ENCODE results near the gene KLHL2.
A peak's percentile ranks its signal among the peaks of the same experiment; 100 is the strongest.

KLHL2 gene

GRCh38 chr4:165347647-165348569, 140.5 kb downstream of the KLHL2 start:
- H3K9me3 ChIP-seq (ENCODE audit: insufficient read depth, low read length) = no peaks in the 10 kb centered on the region
- no peaks in the 10 kb centered on the region for H3K27me3 ChIP-seq (ENCODE audit: insufficient read depth, insufficient read length)
- H3K4me3 ChIP-seq (ENCODE audit: insufficient read length, low read depth) = no peak overlapping the region
- H3K9ac ChIP-seq (ENCODE audit: insufficient read length, low read depth) = no peak overlapping the region
- peaks cover 4% of the 10 kb centered on the region for H3K36me3 ChIP-seq (ENCODE audit: insufficient read depth, insufficient read length, low read length)
- H3K4me1 ChIP-seq (ENCODE audit: insufficient read depth, insufficient read length) = no peaks in the 10 kb centered on the region
- TF ChIP-seq ZNF274 (IDR thresholded peaks at IDR 0.05; ENCODE audit: low read depth, low read length) = no peak
- no peak for TF ChIP-seq YY1 (IDR thresholded peaks at IDR 0.05; ENCODE audit: insufficient read depth, insufficient read length)
- TF ChIP-seq SUZ12 (IDR thresholded peaks at IDR 0.05; ENCODE audit: extremely low read depth, insufficient read depth, insufficient read length) = no peak
- no peak for DNase-seq (ENCODE audit: low read depth, low spot score)

- Histone ChIP-seq H3K9ac (ENCODE audit: insufficient read length, low read depth) (no peak overlapping the region), H3K4me3 (ENCODE audit: insufficient read length, low read depth) (no peak overlapping the region), H3K36me3 (ENCODE audit: insufficient read depth, insufficient read length, low read length) (no peaks in the 10 kb centered on the region), H3K9me3 (ENCODE audit: insufficient read depth, low read length) (no peaks in the 10 kb centered on the region), H3K4me1 (ENCODE audit: insufficient read depth, insufficient read length) (no peaks in the 10 kb centered on the region), H3K27me3 (ENCODE audit: insufficient read depth, insufficient read length) (no peaks in the 10 kb centered on the region)
- TF ChIP-seq SUZ12 (IDR thresholded peaks at IDR 0.05; ENCODE audit: extremely low read depth, insufficient read depth, insufficient read length) = no peak
- no peak for TF ChIP-seq YY1 (IDR thresholded peaks at IDR 0.05; ENCODE audit: insufficient read depth, insufficient read length)
- TF ChIP-seq ZNF274 (IDR thresholded peaks at IDR 0.05; ENCODE audit: low read depth, low read length) = no peak
- no peak for DNase-seq (ENCODE audit: low read depth, low spot score)
Observed at GRCh38 chr4:165351359-165352130, 144.2 kb downstream of the KLHL2 start.

- Histone ChIP-seq H3K9ac (ENCODE audit: insufficient read length, low read depth) (no peak overlapping the region), H3K4me3 (ENCODE audit: insufficient read length, low read depth) (no peak overlapping the region), H3K27me3 (ENCODE audit: insufficient read depth, insufficient read length) (no peaks in the 10 kb centered on the region), H3K4me1 (ENCODE audit: insufficient read depth, insufficient read length) (no peaks in the 10 kb centered on the region), H3K9me3 (ENCODE audit: insufficient read depth, low read length) (no peaks in the 10 kb centered on the region), H3K36me3 (ENCODE audit: insufficient read depth, insufficient read length, low read length) (no peaks in the 10 kb centered on the region)
- DNase-seq (ENCODE audit: low read depth, low spot score) = peak; percentile 35
- TF ChIP-seq SUZ12 (IDR thresholded peaks at IDR 0.05; ENCODE audit: extremely low read depth, insufficient read depth, insufficient read length) (no peak), ZNF274 (IDR thresholded peaks at IDR 0.05; ENCODE audit: low read depth, low read length) (no peak), YY1 (IDR thresholded peaks at IDR 0.05; ENCODE audit: insufficient read depth, insufficient read length) (no peak)
Observed at GRCh38 chr4:165355900-165356300, 148.5 kb downstream of the KLHL2 start.

GRCh38 chr4:165359506-165359905, 152.1 kb downstream of the KLHL2 start:
- TF ChIP-seq YY1 (IDR thresholded peaks at IDR 0.05; ENCODE audit: insufficient read depth, insufficient read length) (no peak), SUZ12 (IDR thresholded peaks at IDR 0.05; ENCODE audit: extremely low read depth, insufficient read depth, insufficient read length) (no peak), ZNF274 (IDR thresholded peaks at IDR 0.05; ENCODE audit: low read depth, low read length) (no peak)
- Histone ChIP-seq H3K36me3 (ENCODE audit: insufficient read depth, insufficient read length, low read length) (no peaks in the 10 kb centered on the region), H3K4me1 (ENCODE audit: insufficient read depth, insufficient read length) (no peaks in the 10 kb centered on the region), H3K27me3 (ENCODE audit: insufficient read depth, insufficient read length) (no peaks in the 10 kb centered on the region), H3K4me3 (ENCODE audit: insufficient read length, low read depth) (no peak overlapping the region), H3K9ac (ENCODE audit: insufficient read length, low read depth) (no peak overlapping the region), H3K9me3 (ENCODE audit: insufficient read depth, low read length) (no peaks in the 10 kb centered on the region)
- DNase-seq (ENCODE audit: low read depth, low spot score) = no peak

- no peaks in the 10 kb centered on the region for H3K9me3 ChIP-seq (ENCODE audit: insufficient read depth, low read length)
- TF ChIP-seq YY1 (IDR thresholded peaks at IDR 0.05; ENCODE audit: insufficient read depth, insufficient read length) (no peak), SUZ12 (IDR thresholded peaks at IDR 0.05; ENCODE audit: extremely low read depth, insufficient read depth, insufficient read length) (no peak), ZNF274 (IDR thresholded peaks at IDR 0.05; ENCODE audit: low read depth, low read length) (no peak)
- H3K4me3 ChIP-seq (ENCODE audit: insufficient read length, low read depth) = no peak overlapping the region
- H3K9ac ChIP-seq (ENCODE audit: insufficient read length, low read depth) = no peak overlapping the region
- H3K36me3 ChIP-seq (ENCODE audit: insufficient read depth, insufficient read length, low read length) = no peaks in the 10 kb centered on the region
- no peaks in the 10 kb centered on the region for H3K4me1 ChIP-seq (ENCODE audit: insufficient read depth, insufficient read length)
- DNase-seq (ENCODE audit: low read depth, low spot score) = no peak
- no peaks in the 10 kb centered on the region for H3K27me3 ChIP-seq (ENCODE audit: insufficient read depth, insufficient read length)
Observed at GRCh38 chr4:165360041-165360695, 152.8 kb downstream of the KLHL2 start.

GRCh38 chr4:165360985-165361670, 153.8 kb downstream of the KLHL2 start:
- DNase-seq (ENCODE audit: low read depth, low spot score) = no peak
- no peaks in the 10 kb centered on the region for H3K36me3 ChIP-seq (ENCODE audit: insufficient read depth, insufficient read length, low read length)
- no peaks in the 10 kb centered on the region for H3K27me3 ChIP-seq (ENCODE audit: insufficient read depth, insufficient read length)
- no peak for TF ChIP-seq SUZ12 (IDR thresholded peaks at IDR 0.05; ENCODE audit: extremely low read depth, insufficient read depth, insufficient read length)
- no peak for TF ChIP-seq YY1 (IDR thresholded peaks at IDR 0.05; ENCODE audit: insufficient read depth, insufficient read length)
- TF ChIP-seq ZNF274 (IDR thresholded peaks at IDR 0.05; ENCODE audit: low read depth, low read length) = no peak
- no peak overlapping the region for H3K4me3 ChIP-seq (ENCODE audit: insufficient read length, low read depth)
- no peaks in the 10 kb centered on the region for H3K4me1 ChIP-seq (ENCODE audit: insufficient read depth, insufficient read length)
- no peak overlapping the region for H3K9ac ChIP-seq (ENCODE audit: insufficient read length, low read depth)
- no peaks in the 10 kb centered on the region for H3K9me3 ChIP-seq (ENCODE audit: insufficient read depth, low read length)

Data from NT2/D1 (cell line).